Ishikawa (cell line): Measurements from ENCODE around the gene KLRK1.

ENCODE experiments used
- NFIC ChIP-seq: IDR thresholded peaks from 2 replicates; pipeline ENCODE4 v1.6.1; 2012
- TCF12 ChIP-seq: IDR thresholded peaks from 2 replicates; pipeline ENCODE4 v1.6.1; 2012; ENCODE audit warnings: low read depth

DNA sequence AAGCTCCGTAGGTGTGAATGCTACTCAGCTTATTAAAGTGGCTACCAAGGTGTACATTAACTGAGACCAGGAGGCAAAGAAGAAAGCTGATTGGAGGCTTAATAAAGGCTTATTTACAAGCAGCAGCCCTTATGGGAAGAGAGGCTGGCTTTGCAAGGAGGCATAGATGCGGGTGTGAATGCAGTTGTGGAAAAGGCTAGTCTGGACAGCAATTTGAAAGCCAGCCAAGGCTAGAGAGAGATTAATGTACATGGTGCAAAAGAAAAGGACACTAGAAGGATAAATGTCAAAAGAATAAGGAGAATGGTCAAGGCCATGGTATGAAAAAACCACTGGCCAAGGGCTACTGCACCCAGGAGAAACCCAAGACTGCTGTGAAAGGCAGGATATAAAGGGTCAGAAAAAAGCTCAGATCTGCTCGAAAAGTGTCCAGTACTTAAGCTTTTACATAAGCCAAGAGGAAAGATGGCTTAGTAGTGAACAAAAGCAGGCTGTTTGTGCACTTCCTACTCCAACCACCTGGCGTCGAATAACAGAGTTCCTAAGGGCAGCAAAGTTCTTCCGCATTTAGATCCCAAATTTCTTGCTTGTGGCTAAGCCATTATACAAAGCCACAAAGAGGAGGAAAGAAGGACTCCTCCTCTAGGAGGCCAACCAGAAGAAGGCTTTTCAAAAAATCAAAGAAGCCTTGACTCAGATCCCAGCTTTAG lies 24.0 kb downstream of the KLRK1 start:
- no peak for TF ChIP-seq TCF12
- TF ChIP-seq NFIC: no peak
